ENCODE results near the gene MED17. TPM values are rescaled to one million over a fixed set of nuclear protein-coding genes. Genes with fewer than 3 reads are reported as not detected.
A peak's percentile ranks its signal among the peaks of the same experiment; 100 is the strongest.

MED17 gene
- polyA plus RNA-seq, 1 donor, result 69.2 TPM

- no peak for DNase-seq
These were observed 65.1 kb downstream of the MED17 start for GRCh38 chr11:93849201-93849600.

- DNase-seq, result peak; percentile 39
These were observed 65.9 kb downstream of the MED17 start for GRCh38 chr11:93849751-93850593.

GRCh38 chr11:93850594-93851018 lies 66.5 kb downstream of the MED17 start, which contains the start of gene VSTM5:
Gene VSTM5, minus strand, starts transcription at chr11:93850618. Its CDS starts 116 bp downstream, at chr11:93850502.
- no peak for DNase-seq

- DNase-seq, result no peak
These were observed 68.2 kb downstream of the MED17 start for GRCh38 chr11:93852242-93852641.

GRCh38 chr11:93857413-93858120 lies 73.5 kb downstream of the MED17 start:
- DNase-seq, result no peak

- DNase-seq, result no peak
These were observed 74.2 kb downstream of the MED17 start for GRCh38 chr11:93858121-93858775.

GRCh38 chr11:93861808-93862207 lies 77.7 kb downstream of the MED17 start:
- no peak for DNase-seq

Other genes starting within 250 kb of the MED17 start
- 14.8 TPM for gene SMCO4, start 240.9 kb upstream of the MED17 start, polyA plus RNA-seq (ENCODE audit: insufficient read length)
- gene CEP295, start 122.6 kb upstream of the MED17 start, polyA plus RNA-seq (ENCODE audit: insufficient read length), result 29.3 TPM
- gene TAF1D, start 42.8 kb upstream of the MED17 start, polyA plus RNA-seq (ENCODE audit: insufficient read length), result 179 TPM
- 142 TPM for gene C11orf54, start 42.6 kb upstream of the MED17 start, polyA plus RNA-seq (ENCODE audit: insufficient read length)
- 2.8 TPM for gene VSTM5, start 66.3 kb downstream of the MED17 start, polyA plus RNA-seq (ENCODE audit: insufficient read length)
- gene HEPHL1, start 237.1 kb downstream of the MED17 start, polyA plus RNA-seq (ENCODE audit: insufficient read length), result 0.33 TPM

Data from left kidney (tissue), 2 donors.